IPS DF 19.7 (cell line): ENCODE data around the gene RYR2.
A peak's percentile ranks its signal among the peaks of the same experiment; 100 is the strongest.
"Not testable (repeated sequence)": the region's sequence is repeated elsewhere in the genome, so short reads cannot be mapped to it uniquely, and the experiment has no call there.

ENCODE experiments used
- DNase-seq: peaks from one replicate; pipeline ENCODE4 v3.0.0-alpha.2; 2013; ENCODE audit warnings: low read depth, low spot score

Gene RYR2

GRCh38 chr1:237843516-237843915 is 801.5 kb downstream of the RYR2 start:
- not testable (repeated sequence) for DNase-seq

- no peak for DNase-seq
Observed at GRCh38 chr1:237851210-237851845, 809.3 kb downstream of the RYR2 start.

GRCh38 chr1:237852342-237852741 is 810.4 kb downstream of the RYR2 start:
- no peak for DNase-seq

GRCh38 chr1:237857455-237857854 is 815.5 kb downstream of the RYR2 start:
- DNase-seq = no peak

- DNase-seq = no peak
Observed at GRCh38 chr1:237858992-237859391, 817.0 kb downstream of the RYR2 start.

GRCh38 chr1:237861944-237862343 is 820.0 kb downstream of the RYR2 start:
- DNase-seq = no peak

GRCh38 chr1:237863234-237863633 is 821.2 kb downstream of the RYR2 start:
- DNase-seq = no peak

GRCh38 chr1:237864338-237865244 is 822.6 kb downstream of the RYR2 start:
- peak; percentile 35 for DNase-seq

GRCh38 chr1:237867380-237867888 is 825.5 kb downstream of the RYR2 start:
- DNase-seq = no peak

- no peak for DNase-seq
Observed at GRCh38 chr1:237868817-237869600, 827.0 kb downstream of the RYR2 start.

GRCh38 chr1:237873487-237874211 is 831.7 kb downstream of the RYR2 start:
- peak; percentile 89 for DNase-seq

GRCh38 chr1:237875291-237875690 is 833.3 kb downstream of the RYR2 start:
- DNase-seq = no peak

- DNase-seq = no peak
Observed at GRCh38 chr1:237877631-237878030, 835.6 kb downstream of the RYR2 start.

GRCh38 chr1:237878406-237878805 is 836.4 kb downstream of the RYR2 start:
- DNase-seq = no peak

GRCh38 chr1:237879195-237879594 is 837.2 kb downstream of the RYR2 start:
- no peak for DNase-seq
